Tibial artery (tissue), 4 donors: ENCODE results near the gene GANAB.

Experiments
- DNase-seq, 2 donors: peaks; one replicate each; pipeline ENCODE4 v3.0.0-alpha.2; 2019
- H3K27ac ChIP-seq, 2 donors: fragments of 200-600 bp; sonication (generic) in 1 of 2; 1 replicate in 1 of 2; 2 replicates in 1 of 2; pipeline ENCODE4 v1.5.1; 2018 to 2019; ENCODE audit warnings: mild to moderate bottlenecking in 1 of 2
- H3K27me3 ChIP-seq, 2 donors: fragments of 200-600 bp; sonication (generic) in 1 of 2; one replicate each; pipeline versions ENCODE4 v1.5.1 to v1.6.0; 2016 to 2019
- H3K36me3 ChIP-seq, 3 donors: fragments of 200-600 bp; sonication (generic) in 2 of 3; one replicate each; pipeline ENCODE4 v1.5.1; 2016 to 2019; ENCODE audit warnings: mild to moderate bottlenecking in 2 of 3
- H3K4me1 ChIP-seq, 4 donors: fragments of 200-600 bp; sonication (generic) in 2 of 4; 1 replicate in 3 of 4; 2 replicates in 1 of 4; pipeline ENCODE4 v1.5.1; 2016 to 2019
- H3K4me3 ChIP-seq, 2 donors: fragments of 200-600 bp; sonication (generic) in 1 of 2; 1 replicate in 1 of 2; 2 replicates in 1 of 2; pipeline ENCODE4 v1.5.1; 2018 to 2019; ENCODE audit warnings: mild to moderate bottlenecking in 2 of 2
- H3K9me3 ChIP-seq, 3 donors: fragments of 200-600 bp; sonication (generic) in 1 of 3; one replicate each; pipeline ENCODE4 v1.5.1; 2016 to 2019
- intact Hi-C: fragments of 100-400 bp; cut with DNase I; formaldehyde crosslinking; loops from one replicate; pipeline ENCODE4 v1.15.0; 2023; ENCODE audit warnings: low total_unique reads
- TF ChIP-seq, protein P1 (sequence below), 2 experiments: fragments of 200-600 bp in 1 of 2; fragments of 450-650 bp in 1 of 2; IDR thresholded peaks; one replicate each; pipeline ENCODE4 v1.5.1; 2017 to 2019; ENCODE audit warnings: antibody characterized with exemption in 2 of 2, mild to moderate bottlenecking in 1 of 2, moderate library complexity in 1 of 2

GANAB gene

DNA sequence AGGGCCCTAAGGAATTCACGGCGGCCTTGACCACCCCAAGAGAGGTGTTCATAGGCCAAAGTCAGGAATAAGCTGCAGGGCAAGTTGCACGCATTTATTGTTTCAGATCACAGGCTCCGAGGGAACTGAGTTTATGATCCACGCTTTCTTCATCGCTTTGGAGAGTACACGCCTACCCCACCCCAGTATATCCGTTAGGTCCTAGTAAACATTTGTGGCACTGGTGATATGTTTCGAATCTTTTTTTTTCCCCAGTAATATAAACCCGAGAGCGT lies 805 bp downstream of the GANAB start:
- TF ChIP-seq, protein P1, sequence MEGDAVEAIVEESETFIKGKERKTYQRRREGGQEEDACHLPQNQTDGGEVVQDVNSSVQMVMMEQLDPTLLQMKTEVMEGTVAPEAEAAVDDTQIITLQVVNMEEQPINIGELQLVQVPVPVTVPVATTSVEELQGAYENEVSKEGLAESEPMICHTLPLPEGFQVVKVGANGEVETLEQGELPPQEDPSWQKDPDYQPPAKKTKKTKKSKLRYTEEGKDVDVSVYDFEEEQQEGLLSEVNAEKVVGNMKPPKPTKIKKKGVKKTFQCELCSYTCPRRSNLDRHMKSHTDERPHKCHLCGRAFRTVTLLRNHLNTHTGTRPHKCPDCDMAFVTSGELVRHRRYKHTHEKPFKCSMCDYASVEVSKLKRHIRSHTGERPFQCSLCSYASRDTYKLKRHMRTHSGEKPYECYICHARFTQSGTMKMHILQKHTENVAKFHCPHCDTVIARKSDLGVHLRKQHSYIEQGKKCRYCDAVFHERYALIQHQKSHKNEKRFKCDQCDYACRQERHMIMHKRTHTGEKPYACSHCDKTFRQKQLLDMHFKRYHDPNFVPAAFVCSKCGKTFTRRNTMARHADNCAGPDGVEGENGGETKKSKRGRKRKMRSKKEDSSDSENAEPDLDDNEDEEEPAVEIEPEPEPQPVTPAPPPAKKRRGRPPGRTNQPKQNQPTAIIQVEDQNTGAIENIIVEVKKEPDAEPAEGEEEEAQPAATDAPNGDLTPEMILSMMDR (IDR thresholded peaks at IDR 0.05), result no peak
- no peaks in the 10 kb centered on the region for H3K9me3 ChIP-seq
- peaks cover 32 to 55% (median 35%) of the 10 kb centered on the region in 3 donors for H3K36me3 ChIP-seq
- peaks cover 0 to 35% (median 25%) of the 10 kb centered on the region in 4 donors for H3K4me1 ChIP-seq
- DNase-seq, result no peak
- intact Hi-C loops, result no loop called here
- peak overlapping the region; percentile 89 to 100 for H3K4me3 ChIP-seq
- H3K27me3 ChIP-seq, result no peaks in the 10 kb centered on the region
- H3K27ac ChIP-seq, result peak overlapping the region; percentile 95 to 99

DNA sequence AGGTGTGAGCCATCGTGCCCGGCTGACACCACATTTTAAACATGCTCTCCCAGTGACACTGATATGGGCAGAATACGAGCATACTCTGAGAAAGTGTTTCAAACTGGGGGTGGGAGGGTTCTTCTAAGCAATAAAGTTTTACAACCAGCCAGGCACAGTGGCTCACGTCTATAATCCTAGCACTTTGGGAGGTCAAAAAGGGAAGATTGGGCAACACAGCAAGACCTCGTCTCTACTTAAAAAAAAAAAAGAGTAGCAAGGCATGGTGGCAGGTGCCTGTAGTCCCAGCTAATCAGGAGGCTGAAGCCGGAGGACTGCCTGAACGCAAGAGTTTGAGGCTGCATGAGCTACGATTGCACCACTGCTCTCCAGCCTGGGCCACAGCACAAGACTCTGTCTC lies 2.2 kb downstream of the GANAB start:
- Histone ChIP-seq H3K36me3 (peaks cover 33 to 49% (median 33%) of the 10 kb centered on the region in 3 donors), H3K27ac (no peak overlapping the region)

GRCh38 chr11:62632492-62632891 lies 13.9 kb downstream of the GANAB start:
- no peaks in the 10 kb centered on the region for H3K4me1 ChIP-seq
- no peak overlapping the region for H3K4me3 ChIP-seq
- no peaks in the 10 kb centered on the region for H3K27me3 ChIP-seq
- H3K36me3 ChIP-seq, result peaks cover 80 to 99% (median 95%) of the 10 kb centered on the region in 3 donors
- no peaks in the 10 kb centered on the region for H3K9me3 ChIP-seq
- no peak for DNase-seq
- H3K27ac ChIP-seq, result no peak overlapping the region
- TF ChIP-seq, protein P1 (IDR thresholded peaks at IDR 0.05), result no peak
- intact Hi-C loops, result no loop called here

More for the DNA sequence above, 2.2 kb downstream of the GANAB start:
- Histone ChIP-seq H3K4me3 (no peak overlapping the region), H3K9me3 (no peaks in the 10 kb centered on the region), H3K4me1 (peaks cover 0 to 35% (median 25%) of the 10 kb centered on the region in 4 donors), H3K27me3 (no peaks in the 10 kb centered on the region)
- no peak for DNase-seq
- TF ChIP-seq, protein P1 (IDR thresholded peaks at IDR 0.05), result no peak
- intact Hi-C loops, result no loop called here

DNA sequence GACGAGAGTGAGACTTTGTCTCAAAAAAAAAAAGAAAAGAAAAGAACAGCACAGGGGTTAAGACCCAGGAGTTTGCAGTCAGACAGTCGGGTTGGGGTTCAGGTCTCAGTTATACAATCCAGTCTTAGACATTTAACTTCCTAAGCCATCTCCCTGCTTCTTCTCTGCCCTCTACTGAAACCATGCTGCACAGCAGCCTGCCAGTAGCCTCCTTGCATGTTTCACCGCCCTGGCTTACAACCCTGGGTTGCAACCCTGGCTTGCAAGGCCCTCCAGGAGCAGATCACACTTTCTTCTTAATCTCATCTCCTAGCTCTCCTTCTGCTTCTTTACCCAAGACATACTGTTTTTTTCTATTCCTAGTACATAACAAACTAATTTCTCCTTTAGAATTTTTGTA lies 18.7 kb downstream of the GANAB start:
- H3K36me3 ChIP-seq, result peaks cover 70 to 82% (median 78%) of the 10 kb centered on the region in 3 donors
- intact Hi-C loops, result no loop called here
- peaks cover 0 to 1% (median 0%) of the 10 kb centered on the region in 4 donors for H3K4me1 ChIP-seq
- no peak overlapping the region for H3K27ac ChIP-seq
- no peaks in the 10 kb centered on the region for H3K9me3 ChIP-seq
- no peaks in the 10 kb centered on the region for H3K27me3 ChIP-seq
- TF ChIP-seq, protein P1 (IDR thresholded peaks at IDR 0.05), result no peak
- DNase-seq, result no peak
- H3K4me3 ChIP-seq, result no peak overlapping the region

- peak overlapping the region; percentile 79 to 80 for H3K4me3 ChIP-seq
- peak overlapping the region; percentile 83 to 87 for H3K27ac ChIP-seq
- H3K4me1 ChIP-seq, result peaks cover 0 to 23% (median 15%) of the 10 kb centered on the region in 4 donors
- H3K36me3 ChIP-seq, result peaks cover 25 to 32% (median 28%) of the 10 kb centered on the region in 3 donors
- H3K9me3 ChIP-seq, result no peaks in the 10 kb centered on the region
- TF ChIP-seq, protein P1 (IDR thresholded peaks at IDR 0.05), result no peak
- DNase-seq, result no peak
- intact Hi-C loops, result no loop called here
- no peaks in the 10 kb centered on the region for H3K27me3 ChIP-seq
Measured at GRCh38 chr11:62622476-62623089, 23.8 kb downstream of the GANAB start.
